T47D (cell line): ENCODE results near the gene MACF1.
A peak's percentile ranks its signal among the peaks of the same experiment; 100 is the strongest.

Experiments used
- DNase-seq, 2 experiments: peaks; one replicate each; pipeline versions ENCODE4 v3.0.0 to v3.0.0-alpha.2; 2011 to 2012; ENCODE audit warnings: low read depth in 1 of 2, low spot score in 1 of 2
- JUND ChIP-seq: IDR thresholded peaks from 2 replicates; pipeline ENCODE4 v1.6.1; 2012; ENCODE audit warnings: low read depth
- in situ Hi-C: cut with HindIII; loops from 2 replicates; pipeline ENCODE4 v1.10.0; 2016; ENCODE audit warnings: low sequenced_read_pairs, low pct_unique_long_range_greater_than_20kb

Gene MACF1

GRCh38 chr1:39396671-39397070 is 192.2 kb downstream of the MACF1 start:
- in situ Hi-C loops: no loop called here
- no peak for DNase-seq
- no peak for TF ChIP-seq JUND

GRCh38 chr1:39397487-39397886 is 193.0 kb downstream of the MACF1 start:
- in situ Hi-C loops: no loop called here
- TF ChIP-seq JUND: no peak
- DNase-seq: no peak

GRCh38 chr1:39398278-39399021 is 194.0 kb downstream of the MACF1 start:
- no peak for TF ChIP-seq JUND
- in situ Hi-C loops: no loop called here
- DNase-seq: no peak

GRCh38 chr1:39401106-39401505 is 196.6 kb downstream of the MACF1 start:
- in situ Hi-C loops: no loop called here
- TF ChIP-seq JUND: no peak
- no peak for DNase-seq

GRCh38 chr1:39404876-39405275 is 200.4 kb downstream of the MACF1 start:
- no peak for DNase-seq
- no peak for TF ChIP-seq JUND
- in situ Hi-C loops: no loop called here

GRCh38 chr1:39405358-39405757 is 200.9 kb downstream of the MACF1 start:
- no peak for TF ChIP-seq JUND
- in situ Hi-C loops: no loop called here
- DNase-seq: no peak

GRCh38 chr1:39406533-39407450 is 202.3 kb downstream of the MACF1 start:
- TF ChIP-seq JUND: no peak
- in situ Hi-C loops: no loop called here
- DNase-seq: no peak

GRCh38 chr1:39407510-39407895 is 203.0 kb downstream of the MACF1 start:
- in situ Hi-C loops: no loop called here
- DNase-seq: no peak
- TF ChIP-seq JUND: no peak

GRCh38 chr1:39407896-39408640 is 203.6 kb downstream of the MACF1 start:
- in situ Hi-C loops: no loop called here
- TF ChIP-seq JUND: no peak
- DNase-seq: peak in 1 of 2 experiments; percentile 31

- no peak for TF ChIP-seq JUND
- in situ Hi-C loops: no loop called here
- peak; percentile 94 to 95 for DNase-seq
Observed at GRCh38 chr1:39408641-39409054, 204.2 kb downstream of the MACF1 start.

- in situ Hi-C loops: no loop called here
- no peak for TF ChIP-seq JUND
- no peak for DNase-seq
Observed at GRCh38 chr1:39409055-39409816, 204.7 kb downstream of the MACF1 start.

- no peak for TF ChIP-seq JUND
- peak; percentile 52 to 81 for DNase-seq
Observed at GRCh38 chr1:39410915-39411436, 206.5 kb downstream of the MACF1 start.

More at GRCh38 chr1:39410915-39411436, 206.5 kb downstream of the MACF1 start:
- in situ Hi-C loops: no loop called here
